ENCODE measurements around the gene CFC1.
"Not testable (repeated sequence)": the region's sequence is repeated elsewhere in the genome, so short reads cannot be mapped to it uniquely, and the experiment has no call there.

DNA sequence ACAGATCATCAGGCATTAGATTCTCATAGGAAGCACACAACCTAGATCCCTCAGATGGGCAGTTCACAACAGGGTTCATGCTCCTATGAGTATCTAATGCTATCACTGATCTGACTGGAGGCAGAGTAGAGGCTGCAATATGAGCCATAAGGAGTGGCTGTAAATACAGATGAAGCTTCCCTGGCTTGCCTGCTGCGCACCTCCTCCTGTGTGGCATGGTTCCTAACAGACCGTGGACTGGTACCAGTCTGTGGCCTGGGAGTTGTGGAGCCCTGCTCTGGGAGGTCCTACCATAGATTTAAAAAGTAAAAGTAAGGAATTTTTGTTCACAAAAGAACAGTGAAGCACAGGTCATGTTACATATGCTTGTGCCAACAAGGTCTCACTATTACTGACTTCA is 39.6 kb upstream of the CFC1 start:
- TF ChIP-seq RAD51 (IDR thresholded peaks at IDR 0.05; ENCODE audit: borderline replicate concordance); MAZ (IDR thresholded peaks at IDR 0.05; ENCODE audit: borderline replicate concordance, low read depth, low read length); MAZ (CRISPR knock-in tag; IDR thresholded peaks at IDR 0.05; ENCODE audit: low read depth); SP4 (CRISPR knock-in tag; IDR thresholded peaks at IDR 0.05); CEBPB (IDR thresholded peaks at IDR 0.05; ENCODE audit: borderline replicate concordance, low read depth, low read length): not testable (repeated sequence)

Measured in HepG2 (cell line).